NCI-H128 (cell line): ENCODE data around the gene SNX9.
"Not testable (repeated sequence)": the region's sequence is repeated elsewhere in the genome, so short reads cannot be mapped to it uniquely, and the experiment has no call there.

Source experiments
- DNase-seq: peaks from one replicate; lab custom pipeline; 2025; ENCODE audit not compliant: unreplicated experiment; lab: John Stamatoyannopoulos, UW

Gene SNX9

GRCh38 chr6:157911278-157911677 is 88.2 kb downstream of the SNX9 start:
- DNase-seq: no peak

- DNase-seq: no peak
Observed at GRCh38 chr6:157911786-157912185, 88.7 kb downstream of the SNX9 start.

GRCh38 chr6:157912326-157912725 is 89.3 kb downstream of the SNX9 start:
- DNase-seq: no peak

- no peak for DNase-seq
Observed at GRCh38 chr6:157921685-157922367, 98.8 kb downstream of the SNX9 start.

GRCh38 chr6:157925771-157926170 is 102.7 kb downstream of the SNX9 start:
- no peak for DNase-seq

- DNase-seq: no peak
Observed at GRCh38 chr6:157927011-157927410, 104.0 kb downstream of the SNX9 start.

GRCh38 chr6:157928428-157928827 is 105.4 kb downstream of the SNX9 start:
- no peak for DNase-seq

- no peak for DNase-seq
Observed at GRCh38 chr6:157929076-157929475, 106.0 kb downstream of the SNX9 start.

- no peak for DNase-seq
Observed at GRCh38 chr6:157929765-157930319, 106.8 kb downstream of the SNX9 start.

- no peak for DNase-seq
Observed at GRCh38 chr6:157935786-157936185, 112.7 kb downstream of the SNX9 start.

GRCh38 chr6:157937318-157937717 is 114.3 kb downstream of the SNX9 start:
- DNase-seq: no peak

GRCh38 chr6:157937916-157938315 is 114.9 kb downstream of the SNX9 start:
- DNase-seq: no peak

GRCh38 chr6:157940375-157941036 is 117.5 kb downstream of the SNX9 start:
- not testable (repeated sequence) for DNase-seq

- DNase-seq: no peak
Observed at GRCh38 chr6:157941101-157941863, 118.2 kb downstream of the SNX9 start.

GRCh38 chr6:157942351-157942750 is 119.3 kb downstream of the SNX9 start:
- no peak for DNase-seq

GRCh38 chr6:157943249-157943963 is 120.4 kb downstream of the SNX9 start:
- no peak for DNase-seq

GRCh38 chr6:157943964-157944283 is 120.9 kb downstream of the SNX9 start:
- no peak for DNase-seq

- DNase-seq: no peak
Observed at GRCh38 chr6:157944983-157945931, 122.2 kb downstream of the SNX9 start.

- no peak for DNase-seq
Observed at GRCh38 chr6:157946053-157946617, 123.1 kb downstream of the SNX9 start.
